Suprapubic skin (tissue), 4 donors: Measurements from ENCODE around the gene YTHDF1. TPM values are rescaled to one million over a fixed set of nuclear protein-coding genes. Genes with fewer than 3 reads are reported as not detected.

Experiments used
- DNase-seq, 2 donors: peaks; one replicate each; pipeline ENCODE4 v3.0.0-alpha.2; 2019; ENCODE audit warnings: low spot score in 2 of 2
- H3K27ac ChIP-seq: fragments of 200-600 bp; sonication (generic); one replicate; pipeline ENCODE4 v1.5.1; 2019
- H3K27me3 ChIP-seq: fragments of 200-600 bp; sonication (generic); one replicate; pipeline ENCODE4 v1.5.1; 2019
- H3K36me3 ChIP-seq: fragments of 200-600 bp; sonication (generic); one replicate; pipeline ENCODE4 v1.5.1; 2019
- H3K4me1 ChIP-seq: fragments of 200-600 bp; sonication (generic); one replicate; pipeline ENCODE4 v1.5.1; 2019
- H3K4me3 ChIP-seq: fragments of 200-600 bp; sonication (generic); one replicate; pipeline ENCODE4 v1.5.1; 2019; ENCODE audit warnings: mild to moderate bottlenecking
- H3K9me3 ChIP-seq: fragments of 200-600 bp; sonication (generic); one replicate; pipeline ENCODE4 v1.5.1; 2019
- EP300 ChIP-seq: sonication (generic); formaldehyde crosslinking; IDR thresholded peaks from one replicate; pipeline ENCODE4 v1.6.1; 2017; ENCODE audit warnings: antibody characterized with exemption
- POLR2A ChIP-seq, 2 donors: fragments of 450-650 bp; IDR thresholded peaks; one replicate each; pipeline ENCODE4 v1.6.1; 2017; ENCODE audit warnings: antibody characterized with exemption in 2 of 2, mild to moderate bottlenecking in 2 of 2, moderate library complexity in 2 of 2
- POLR2AphosphoS5 ChIP-seq, 3 donors: sonication (generic); formaldehyde crosslinking; IDR thresholded peaks; one replicate each; pipeline ENCODE4 v1.6.1; 2017; ENCODE audit warnings: antibody characterized with exemption in 3 of 3
- WGBS: methylation state at CpG from one replicate; pipeline ENCODE4 v1.1.5; 2018; 5-methylcytosine and 5-hydroxymethylcytosine counted together
- total RNA-seq, 4 donors: library from RNA; depleted of rRNA; stranded (reverse); fragments of >200 nt; gene quantifications; one replicate each; pipeline ENCODE4 v1.1.0, GENCODE V29; 2016
- TF ChIP-seq, protein P1 (sequence below), 2 donors: fragments of 200-600 bp in 1 of 2; fragments of 450-650 bp in 1 of 2; sonication (generic) in 1 of 2; IDR thresholded peaks; one replicate each; pipeline ENCODE4 v1.5.1; 2016 to 2019; ENCODE audit warnings: antibody characterized with exemption in 2 of 2, mild to moderate bottlenecking in 1 of 2, moderate library complexity in 1 of 2

Gene YTHDF1
- total RNA-seq, 4 donors from 2014 or later, result 32.7 to 40.6 (median 34.0) TPM

DNA sequence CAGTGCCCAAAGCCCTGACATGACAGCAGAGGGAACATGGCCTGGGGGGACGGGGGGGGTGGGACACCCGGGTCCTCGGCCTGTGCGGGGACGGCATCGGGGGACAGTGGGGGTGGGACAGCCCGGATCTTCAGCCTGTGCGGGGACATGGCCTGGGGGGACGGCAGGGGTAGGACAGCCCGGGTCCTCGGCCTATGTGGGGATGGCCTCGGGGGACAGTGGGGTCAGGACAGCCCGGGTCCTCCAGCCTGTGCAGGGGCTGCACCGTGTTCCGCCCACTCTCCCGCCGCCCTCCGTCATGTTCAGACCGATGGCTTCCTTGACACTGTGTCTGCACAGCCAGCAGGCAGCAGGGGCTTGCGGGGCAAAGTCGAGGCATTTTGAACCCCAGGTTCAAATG, 26.8 kb upstream of the YTHDF1 start:
- Histone ChIP-seq H3K4me3 (no peak overlapping the region), H3K36me3 (no peaks in the 10 kb centered on the region), H3K9me3 (no peaks in the 10 kb centered on the region), H3K27me3 (peaks cover 27% of the 10 kb centered on the region), H3K4me1 (peaks cover 10% of the 10 kb centered on the region), H3K27ac (no peak overlapping the region)
- 92% methylated on average over 17 of the region's 21 CpGs for WGBS
- DNase-seq, result no peak
- no peak for TF ChIP-seq POLR2A (IDR thresholded peaks at IDR 0.05)
- no peak for TF ChIP-seq EP300
- TF ChIP-seq, protein P1, sequence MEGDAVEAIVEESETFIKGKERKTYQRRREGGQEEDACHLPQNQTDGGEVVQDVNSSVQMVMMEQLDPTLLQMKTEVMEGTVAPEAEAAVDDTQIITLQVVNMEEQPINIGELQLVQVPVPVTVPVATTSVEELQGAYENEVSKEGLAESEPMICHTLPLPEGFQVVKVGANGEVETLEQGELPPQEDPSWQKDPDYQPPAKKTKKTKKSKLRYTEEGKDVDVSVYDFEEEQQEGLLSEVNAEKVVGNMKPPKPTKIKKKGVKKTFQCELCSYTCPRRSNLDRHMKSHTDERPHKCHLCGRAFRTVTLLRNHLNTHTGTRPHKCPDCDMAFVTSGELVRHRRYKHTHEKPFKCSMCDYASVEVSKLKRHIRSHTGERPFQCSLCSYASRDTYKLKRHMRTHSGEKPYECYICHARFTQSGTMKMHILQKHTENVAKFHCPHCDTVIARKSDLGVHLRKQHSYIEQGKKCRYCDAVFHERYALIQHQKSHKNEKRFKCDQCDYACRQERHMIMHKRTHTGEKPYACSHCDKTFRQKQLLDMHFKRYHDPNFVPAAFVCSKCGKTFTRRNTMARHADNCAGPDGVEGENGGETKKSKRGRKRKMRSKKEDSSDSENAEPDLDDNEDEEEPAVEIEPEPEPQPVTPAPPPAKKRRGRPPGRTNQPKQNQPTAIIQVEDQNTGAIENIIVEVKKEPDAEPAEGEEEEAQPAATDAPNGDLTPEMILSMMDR (IDR thresholded peaks at IDR 0.05), result no peak
- no peak for TF ChIP-seq POLR2AphosphoS5 (IDR thresholded peaks at IDR 0.05)

DNA sequence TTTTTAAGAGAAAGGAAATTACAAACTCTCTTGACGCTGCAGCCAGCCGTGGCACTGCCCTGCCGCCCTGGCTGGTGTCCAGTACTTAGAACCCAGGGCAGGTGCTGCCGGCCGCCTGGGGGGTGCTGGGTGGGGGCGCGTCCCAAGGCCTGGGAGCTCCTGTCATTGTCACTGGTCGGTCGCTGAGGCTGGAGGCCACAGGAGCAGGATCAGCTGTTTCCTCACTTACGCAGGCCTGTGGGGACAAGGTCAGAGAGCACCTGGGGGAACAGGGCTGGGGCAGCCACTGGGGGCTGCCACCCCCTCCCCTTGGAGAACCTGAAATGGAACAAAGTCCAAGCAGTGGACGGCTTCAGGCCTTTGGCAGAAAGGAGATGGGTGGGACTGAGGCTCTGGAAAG, 25.3 kb upstream of the YTHDF1 start:
- DNase-seq, result no peak
- Histone ChIP-seq H3K4me1 (peaks cover 10% of the 10 kb centered on the region), H3K27ac (no peak overlapping the region), H3K36me3 (no peaks in the 10 kb centered on the region), H3K9me3 (no peaks in the 10 kb centered on the region), H3K27me3 (peaks cover 14% of the 10 kb centered on the region), H3K4me3 (no peak overlapping the region)
- TF ChIP-seq POLR2A (IDR thresholded peaks at IDR 0.05), result no peak
- TF ChIP-seq, protein P1 (IDR thresholded peaks at IDR 0.05), result no peak
- TF ChIP-seq POLR2AphosphoS5 (IDR thresholded peaks at IDR 0.05), result no peak
- TF ChIP-seq EP300, result no peak
- WGBS, result 38% methylated on average over 9 of the region's 11 CpGs

DNA sequence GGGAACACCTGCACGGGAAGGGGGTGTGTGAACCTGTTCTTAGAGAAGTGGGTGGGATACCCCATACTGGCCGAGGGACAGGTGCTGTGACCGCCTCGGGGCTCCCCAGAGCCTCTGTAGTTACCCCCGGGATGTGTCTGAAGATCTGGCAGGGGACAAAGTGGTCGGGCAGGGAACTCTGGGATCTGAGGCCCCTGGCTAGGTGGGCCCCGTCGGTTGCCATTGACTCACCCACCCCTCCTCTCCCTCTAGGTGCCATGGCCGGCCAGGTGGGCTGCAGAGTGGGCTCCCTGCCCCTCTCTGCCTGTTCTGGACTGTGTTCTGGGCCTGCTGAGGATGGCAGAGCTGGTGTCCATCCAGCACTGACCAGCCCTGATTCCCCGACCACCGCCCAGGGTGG, 24.1 kb upstream of the YTHDF1 start:
- peaks cover 20% of the 10 kb centered on the region for H3K27me3 ChIP-seq

DNA sequence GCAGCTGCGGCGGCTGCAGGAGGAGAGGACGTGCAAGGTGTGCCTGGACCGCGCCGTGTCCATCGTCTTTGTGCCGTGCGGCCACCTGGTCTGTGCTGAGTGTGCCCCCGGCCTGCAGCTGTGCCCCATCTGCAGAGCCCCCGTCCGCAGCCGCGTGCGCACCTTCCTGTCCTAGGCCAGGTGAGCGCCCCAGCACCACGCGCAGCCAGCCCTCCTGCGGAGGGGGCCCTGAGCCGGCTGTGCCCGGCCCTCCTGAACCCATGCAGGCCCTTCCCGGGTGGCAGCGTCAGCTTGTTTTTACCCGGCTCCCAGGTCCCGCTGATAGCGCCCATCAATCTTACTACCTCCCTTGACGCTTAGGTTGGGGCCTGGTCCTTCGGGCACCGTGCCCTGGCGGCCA, 23.5 kb upstream of the YTHDF1 start:
- peaks cover 10% of the 10 kb centered on the region for H3K4me1 ChIP-seq
- no peaks in the 10 kb centered on the region for H3K9me3 ChIP-seq
- H3K27me3 ChIP-seq, result peaks cover 17% of the 10 kb centered on the region
- H3K27ac ChIP-seq, result no peak overlapping the region
- no peak for DNase-seq
- no peaks in the 10 kb centered on the region for H3K36me3 ChIP-seq
- TF ChIP-seq, protein P1 (IDR thresholded peaks at IDR 0.05), result no peak
- H3K4me3 ChIP-seq, result no peak overlapping the region
- 80% methylated on average over 12 of the region's 30 CpGs for WGBS

More for the DNA sequence above, 24.1 kb upstream of the YTHDF1 start:
- no peak overlapping the region for H3K4me3 ChIP-seq
- no peak for DNase-seq
- no peak overlapping the region for H3K27ac ChIP-seq
- WGBS, result 83% methylated on average over 2 of the region's 11 CpGs
- no peaks in the 10 kb centered on the region for H3K9me3 ChIP-seq
- H3K36me3 ChIP-seq, result no peaks in the 10 kb centered on the region
- peaks cover 10% of the 10 kb centered on the region for H3K4me1 ChIP-seq
- no peak for TF ChIP-seq POLR2AphosphoS5 (IDR thresholded peaks at IDR 0.05)
- no peak for TF ChIP-seq POLR2A (IDR thresholded peaks at IDR 0.05)
- TF ChIP-seq EP300, result no peak
- TF ChIP-seq, protein P1 (IDR thresholded peaks at IDR 0.05), result no peak

DNA sequence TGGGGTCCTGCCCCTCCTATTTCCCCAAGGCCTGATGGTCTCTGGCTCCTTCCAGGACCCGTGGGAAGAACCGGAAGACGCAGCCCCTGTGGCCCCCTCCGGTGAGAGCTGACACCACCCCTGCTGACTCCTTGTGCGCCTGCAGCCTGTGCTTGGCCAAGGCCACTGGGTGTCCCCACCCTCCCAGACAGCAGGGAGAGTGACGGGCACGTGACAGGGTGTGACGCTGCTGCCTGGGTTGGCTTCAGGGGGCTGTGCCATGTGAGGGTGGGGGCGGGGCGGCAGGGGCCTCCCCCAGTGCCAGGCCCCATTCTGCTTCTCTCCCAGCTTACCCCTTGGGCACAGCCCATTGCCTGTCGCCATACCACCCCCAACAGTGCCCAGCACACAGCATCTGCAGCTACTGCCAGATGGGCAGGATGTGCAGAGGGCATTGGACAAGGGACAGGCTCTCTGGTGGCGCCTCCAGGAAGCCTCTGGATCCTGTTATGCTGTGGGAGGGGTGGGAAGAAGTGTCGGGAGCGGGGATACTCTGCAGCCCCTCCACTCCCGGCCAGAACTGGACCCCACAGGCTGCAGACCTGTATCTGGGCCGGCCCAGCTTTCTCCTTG, 22.7 kb upstream of the YTHDF1 start:
- 13% methylated on average over 7 of the region's 16 CpGs for WGBS
- H3K4me1 ChIP-seq, result peaks cover 10% of the 10 kb centered on the region
- H3K9me3 ChIP-seq, result no peaks in the 10 kb centered on the region
- H3K27me3 ChIP-seq, result peaks cover 19% of the 10 kb centered on the region
- no peak overlapping the region for H3K4me3 ChIP-seq
- DNase-seq, result no peak
- H3K27ac ChIP-seq, result no peak overlapping the region
- no peaks in the 10 kb centered on the region for H3K36me3 ChIP-seq
- TF ChIP-seq EP300, result no peak
- no peak for TF ChIP-seq POLR2A (IDR thresholded peaks at IDR 0.05)
- TF ChIP-seq, protein P1 (IDR thresholded peaks at IDR 0.05), result no peak
- TF ChIP-seq POLR2AphosphoS5 (IDR thresholded peaks at IDR 0.05), result no peak
